GM12874 (cell line): Measurements from ENCODE around the gene ZNF503.

ENCODE experiments used
- TF ChIP-seq, protein P1 (sequence below): IDR thresholded peaks from 2 replicates; pipeline ENCODE4 v1.5.1; 2011; ENCODE audit warnings: low read depth, mild to moderate bottlenecking, control low read depth, low read length, moderate library complexity; ENCODE audit not compliant: insufficient read depth

The ZNF503 gene

DNA sequence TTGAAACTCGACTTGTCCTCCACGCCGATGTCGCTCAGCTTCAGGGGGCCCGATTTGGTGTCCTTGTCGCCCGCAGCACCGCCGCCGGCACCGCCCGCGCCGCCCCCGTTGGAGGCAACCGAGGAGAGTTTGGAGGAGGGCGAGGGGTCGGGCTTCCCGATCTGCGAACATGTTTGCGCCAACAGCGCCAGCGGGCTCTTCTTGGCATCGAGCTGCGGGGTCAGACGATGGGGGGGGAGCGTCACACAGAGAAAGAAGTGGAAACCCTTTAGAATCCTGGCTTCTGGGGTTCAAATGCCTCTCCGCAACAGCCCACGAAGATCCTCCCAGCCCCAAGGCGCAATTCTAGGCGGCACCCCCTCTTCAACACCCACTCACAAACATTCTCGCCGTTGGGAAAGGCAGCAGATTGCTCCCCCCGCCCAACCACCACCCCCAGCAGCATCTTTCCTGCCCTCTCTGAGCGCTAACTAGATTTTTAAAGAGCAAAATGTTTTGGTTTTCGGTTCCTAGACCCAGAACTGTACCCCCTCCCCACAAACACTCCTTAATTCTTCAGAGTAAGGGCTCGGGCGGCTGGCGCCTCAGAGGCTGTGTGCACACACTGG is 1.3 kb downstream of the ZNF503 start:
- TF ChIP-seq, protein P1, sequence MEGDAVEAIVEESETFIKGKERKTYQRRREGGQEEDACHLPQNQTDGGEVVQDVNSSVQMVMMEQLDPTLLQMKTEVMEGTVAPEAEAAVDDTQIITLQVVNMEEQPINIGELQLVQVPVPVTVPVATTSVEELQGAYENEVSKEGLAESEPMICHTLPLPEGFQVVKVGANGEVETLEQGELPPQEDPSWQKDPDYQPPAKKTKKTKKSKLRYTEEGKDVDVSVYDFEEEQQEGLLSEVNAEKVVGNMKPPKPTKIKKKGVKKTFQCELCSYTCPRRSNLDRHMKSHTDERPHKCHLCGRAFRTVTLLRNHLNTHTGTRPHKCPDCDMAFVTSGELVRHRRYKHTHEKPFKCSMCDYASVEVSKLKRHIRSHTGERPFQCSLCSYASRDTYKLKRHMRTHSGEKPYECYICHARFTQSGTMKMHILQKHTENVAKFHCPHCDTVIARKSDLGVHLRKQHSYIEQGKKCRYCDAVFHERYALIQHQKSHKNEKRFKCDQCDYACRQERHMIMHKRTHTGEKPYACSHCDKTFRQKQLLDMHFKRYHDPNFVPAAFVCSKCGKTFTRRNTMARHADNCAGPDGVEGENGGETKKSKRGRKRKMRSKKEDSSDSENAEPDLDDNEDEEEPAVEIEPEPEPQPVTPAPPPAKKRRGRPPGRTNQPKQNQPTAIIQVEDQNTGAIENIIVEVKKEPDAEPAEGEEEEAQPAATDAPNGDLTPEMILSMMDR: no peak

GRCh38 chr10:75399461-75400162 is 2.0 kb downstream of the ZNF503 start:
- TF ChIP-seq, protein P1: peak; percentile 73

DNA sequence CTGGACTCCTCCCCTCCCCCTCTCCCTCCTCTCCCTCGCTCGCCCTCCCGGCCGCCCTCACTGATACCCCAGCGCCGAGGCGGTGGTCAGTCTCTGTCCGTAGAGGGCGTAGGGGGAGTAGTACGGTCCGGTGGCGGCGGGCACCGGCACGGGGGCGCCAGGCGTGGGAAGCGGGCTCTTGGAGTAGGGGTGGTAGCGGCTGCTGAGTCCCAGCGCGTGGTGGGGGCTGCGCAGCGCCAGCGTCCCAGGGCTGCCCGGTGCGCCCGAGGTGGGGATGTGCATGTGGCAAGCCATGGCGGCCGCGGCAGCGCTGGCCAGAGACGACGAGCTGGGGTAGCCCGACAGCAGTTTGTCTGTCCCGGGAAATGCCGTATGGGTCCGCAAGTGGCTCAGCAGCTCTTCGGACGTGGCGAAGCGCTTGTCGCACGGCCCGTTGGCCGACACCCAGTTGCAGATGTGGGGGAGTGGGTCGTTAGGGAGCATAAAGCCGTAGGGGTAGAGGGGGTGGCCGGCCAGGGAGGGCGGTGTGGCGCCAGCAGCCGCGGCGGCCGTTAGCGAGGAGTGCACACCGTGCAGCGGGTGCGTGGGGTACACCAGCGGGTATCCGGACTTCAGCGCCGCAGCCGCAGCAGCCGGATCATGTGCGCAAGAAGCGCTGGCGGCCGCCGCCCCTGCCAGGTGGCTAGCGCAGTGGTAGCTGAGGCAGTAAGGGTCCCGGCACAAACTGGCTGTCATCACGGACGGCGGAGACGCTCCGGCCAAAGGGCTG is 2.7 kb downstream of the ZNF503 start:
- TF ChIP-seq, protein P1: no peak

GRCh38 chr10:75398200-75398691 is 3.3 kb downstream of the ZNF503 start:
- TF ChIP-seq, protein P1: no peak

DNA sequence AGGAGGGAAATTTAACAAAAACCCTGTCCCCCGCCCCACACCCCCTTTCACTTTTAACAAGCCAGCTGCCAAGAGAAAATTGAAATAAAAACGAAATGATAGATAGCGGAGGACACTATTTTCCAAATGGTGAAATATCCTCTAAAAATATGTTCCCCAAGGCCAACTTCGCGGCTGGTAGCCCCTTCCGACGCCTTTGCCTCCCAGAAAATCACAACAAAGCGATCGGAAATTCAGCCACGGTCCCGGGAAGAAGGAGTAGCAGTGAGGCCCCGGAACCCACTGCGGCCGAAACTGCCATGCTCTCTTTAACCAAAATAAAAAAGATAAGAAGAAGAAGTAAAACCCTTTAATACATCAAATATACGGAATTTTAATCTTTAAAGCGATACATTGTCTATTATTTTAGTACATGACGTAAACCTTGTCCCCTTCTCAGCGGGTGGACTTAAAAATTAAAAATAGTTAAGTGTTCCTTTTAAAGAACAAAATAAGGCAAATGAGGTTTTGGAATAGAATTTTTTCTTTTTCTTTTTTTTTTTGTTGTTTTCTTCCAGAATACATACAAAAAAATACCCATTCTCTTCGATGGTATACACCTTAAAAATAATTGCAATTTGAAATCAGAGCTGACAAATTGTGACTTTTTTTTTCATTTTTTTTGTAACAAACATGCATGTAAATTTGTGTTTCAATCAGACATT is 3.9 kb downstream of the ZNF503 start:
- TF ChIP-seq, protein P1: no peak

- TF ChIP-seq, protein P1: no peak
Observed at GRCh38 chr10:75396631-75397495, 4.7 kb downstream of the ZNF503 start.
